HepG2 (cell line): ENCODE results near the gene HS3ST5. TPM values are rescaled to one million over a fixed set of nuclear protein-coding genes. Genes with fewer than 3 reads are reported as not detected.

Source experiments
- ATAC-seq: fragments of 200-7000 bp; cut with Tn5 transposase; 3 replicates; pipeline ENCODE4 v1.9.1; 2020; ENCODE audit warnings: mild to moderate bottlenecking, moderate library complexity
- BruUV-seq: library from RNA; stranded (reverse); fragments of 400-500 nt; replicated peaks from 2 replicates; lab custom pipeline; 2021; lab: Mats Ljungman, UMichigan
- CTCF ChIA-PET: fragments of 300-600 bp; formaldehyde crosslinking; extraction: SDS; loops from one replicate; lab custom pipeline; 2021; ENCODE audit warnings: low total read pairs, inconsistent platforms, low intra/inter-chr PET ratio; lab: Yijun Ruan, JAX
- POLR2A ChIA-PET: fragments of 350-600 bp; sonication (Branson Sonifier 250); formaldehyde crosslinking; loops from one replicate; lab custom pipeline; 2020; ENCODE audit warnings: antibody characterized with exemption, inconsistent platforms; lab: Yijun Ruan, JAX
- DNase-seq: peaks from one replicate; pipeline ENCODE4 v3.0.0-alpha.2; 2015; ENCODE audit warnings: low spot score
- FAIRE-seq: peaks from 3 replicates; lab custom pipeline; 2011; peaks lifted over from hg19 to GRCh38; lab: Jason Lieb, UNC
- H2AFZ ChIP-seq: one replicate; pipeline ENCODE4 v1.6.1; 2011; ENCODE audit warnings: low read length, inconsistent platforms
- H3K27ac ChIP-seq: fragments of 300-600 bp; 3 replicates; pipeline ENCODE4 v1.8.0; 2011; ENCODE audit warnings: mixed run types, mild to moderate bottlenecking, mixed read lengths, low read length, inconsistent platforms; ENCODE audit not compliant: insufficient read depth; ENCODE audit errors: extremely low read length
- H3K27me3 ChIP-seq, 2 experiments: fragments of 200-600 bp in 1 of 2; 2 replicates in 1 of 2; 3 replicates in 1 of 2; pipeline versions ENCODE4 v1.6.0 to v1.8.0; 2011; ENCODE audit warnings: low read length in 2 of 2, mild to moderate bottlenecking in 2 of 2, moderate library complexity in 2 of 2, inconsistent platforms in 1 of 2; ENCODE audit not compliant: insufficient read depth in 2 of 2, control insufficient read depth in 1 of 2
- H3K36me3 ChIP-seq, 2 experiments: fragments of 200-600 bp in 1 of 2; replicated peaks in 1 of 2; 2 replicates in 1 of 2; 3 replicates in 1 of 2; pipeline versions ENCODE4 v1.5.1 to v1.8.0; 2011; ENCODE audit warnings: low read length in 2 of 2, inconsistent platforms in 1 of 2; ENCODE audit not compliant: insufficient read depth in 2 of 2, control insufficient read depth in 1 of 2
- H3K4me1 ChIP-seq: 2 replicates; pipeline ENCODE4 v1.5.1; 2012; ENCODE audit warnings: low read length, inconsistent platforms; ENCODE audit not compliant: insufficient read depth
- H3K4me2 ChIP-seq: 2 replicates; pipeline ENCODE4 v1.6.0; 2011; ENCODE audit warnings: low read depth, low read length, inconsistent platforms
- H3K4me3 ChIP-seq, 3 experiments: fragments of 200-600 bp in 1 of 3; sonication (generic), shearing (Covaris generic) in 1 of 3; replicated peaks in 1 of 3; 2 replicates each; pipeline ENCODE4 v1.5.1; 2011 to 2016; ENCODE audit warnings: low read length in 3 of 3, inconsistent platforms in 2 of 3, low read depth in 2 of 3, mild to moderate bottlenecking in 2 of 3, control low read depth in 1 of 3, mixed read lengths in 1 of 3; ENCODE audit not compliant: insufficient read depth in 1 of 3
- H3K79me2 ChIP-seq: one replicate; pipeline ENCODE4 v1.6.1; 2011; ENCODE audit warnings: low read length, inconsistent platforms; ENCODE audit not compliant: insufficient read depth
- H3K9ac ChIP-seq: 2 replicates; pipeline ENCODE4 v1.6.0; 2011; ENCODE audit warnings: mild to moderate bottlenecking, low read depth, low read length, inconsistent platforms; ENCODE audit not compliant: insufficient read depth
- H3K9me3 ChIP-seq: 2 replicates; pipeline ENCODE4 v1.5.1; 2012; ENCODE audit warnings: mild to moderate bottlenecking, low read length
- H4K20me1 ChIP-seq: 2 replicates; pipeline ENCODE4 v1.6.0; 2011; ENCODE audit warnings: inconsistent platforms, mild to moderate bottlenecking, low read length, moderate library complexity; ENCODE audit not compliant: insufficient read depth
- ARID3A ChIP-seq: IDR thresholded peaks from 2 replicates; pipeline ENCODE4 v1.6.1; 2012; ENCODE audit warnings: low read depth, low read length, improper control_type of control experiment
- BCLAF1 ChIP-seq: fragments of 450-650 bp; IDR thresholded peaks from 2 replicates; pipeline ENCODE4 v1.6.1; 2017; ENCODE audit warnings: mild to moderate bottlenecking
- CTCF ChIP-seq: sonication (generic); formaldehyde crosslinking; IDR thresholded peaks from 2 replicates; pipeline ENCODE4 v1.5.0; 2020; ENCODE audit warnings: mild to moderate bottlenecking, missing genetic modification reagents, moderate library complexity
- EP300 ChIP-seq, 3 experiments: sonication (generic) in 1 of 3; formaldehyde crosslinking in 1 of 3; IDR thresholded peaks; 2 replicates each; pipeline versions ENCODE4 v1.5.1 to v1.6.1; 2011 to 2020; ENCODE audit warnings: low read depth in 2 of 3, low read length in 2 of 3, borderline replicate concordance in 1 of 3, improper control_type of control experiment in 1 of 3, mild to moderate bottlenecking in 1 of 3, missing genetic modification reagents in 1 of 3, moderate library complexity in 1 of 3
- HNF4A ChIP-seq: sonication (generic); formaldehyde crosslinking; IDR thresholded peaks from 2 replicates; pipeline ENCODE4 v1.4.0; 2020; ENCODE audit warnings: missing genetic modification reagents
- NFE2L1 ChIP-seq: sonication (generic); formaldehyde crosslinking; IDR thresholded peaks from 2 replicates; pipeline ENCODE4 v1.4.0; 2020; ENCODE audit warnings: missing genetic modification reagents, mild to moderate bottlenecking, borderline replicate concordance
- NFKB2 ChIP-seq: sonication (generic); formaldehyde crosslinking; IDR thresholded peaks from 2 replicates; pipeline ENCODE4 v1.4.0; 2020; ENCODE audit warnings: missing genetic modification reagents, borderline replicate concordance
- RCOR2 ChIP-seq: IDR thresholded peaks from 2 replicates; pipeline ENCODE4 v1.6.1; 2016; ENCODE audit warnings: missing biosample characterization, missing genetic modification reagents
- RNF2 ChIP-seq: fragments of 450-650 bp; conservative IDR thresholded peaks from 2 replicates; pipeline ENCODE4 v1.6.1; 2016; ENCODE audit warnings: low read depth
- ZHX1 ChIP-seq: sonication (generic); formaldehyde crosslinking; IDR thresholded peaks from 2 replicates; pipeline ENCODE4 v1.8.1; 2022; ENCODE audit warnings: low read depth, mild to moderate bottlenecking, missing genetic modification reagents
- ZNF124 ChIP-seq: sonication (generic); formaldehyde crosslinking; IDR thresholded peaks from 2 replicates; pipeline ENCODE4 v1.4.0; 2020; ENCODE audit warnings: missing genetic modification reagents
- WGBS: methylation state at CpG from one replicate; pipeline ENCODE4 v1.1.6; 2017; ENCODE audit warnings: low lambda C conversion rate; 5-methylcytosine and 5-hydroxymethylcytosine counted together
- in situ Hi-C: cut with HindIII; loops from 2 replicates; pipeline ENCODE4 v1.10.0; 2017; ENCODE audit warnings: low pct_unique_long_range_greater_than_20kb; ENCODE audit not compliant: extremely low pct_ligation_motif_present
- intact Hi-C: fragments of 100-400 bp; cut with micrococcal nuclease; formaldehyde crosslinking; loops from one replicate; pipeline ENCODE4 v1.10.0; 2022; ENCODE audit not compliant: unreplicated experiment
- polyA plus RNA-seq, 8 experiments: library from polyadenylated mRNA; depleted of rRNA in 3 of 8; stranded (reverse) in 7 of 8; unstranded in 1 of 8; fragments of >200 nt; fragmentation: Illumina TruSeq in 4 of 8; extraction: Trizol in 4 of 8; gene quantifications; 2 replicates each; pipeline versions ENCODE4 v1.2.1 to v1.2.3, GENCODE V29; 2011 to 2016; ENCODE audit warnings: low read depth in 4 of 8, missing spikeins in 1 of 8, mixed read lengths in 1 of 8; ENCODE audit not compliant: insufficient read depth in 1 of 8
- total RNA-seq, 5 experiments: library from RNA; depleted of rRNA; stranded (reverse); fragments of >200 nt; fragmentation: Illumina TruSeq; extraction: Trizol; gene quantifications; 2 replicates each; pipeline ENCODE4 v1.2.3, GENCODE V29; 2016; ENCODE audit warnings: low read depth in 1 of 5

The HS3ST5 gene
- total and polyA plus RNA-seq, 2 of the 13 experiments (the other 11 are each of a cell fraction or from before 2014, with no cell fraction given) = 1.1 to 1.6 TPM

- TF ChIP-seq ARID3A (peak; percentile 69; the same call in 1 of the 2 replicates), BCLAF1 (no peak), CTCF (peak; percentile 63)
Observed at GRCh38 chr6:114096561-114097172, 246.2 kb downstream of the HS3ST5 start (continued).

- Histone ChIP-seq H3K4me3 (no peak overlapping the region), H3K4me1 (peaks cover 12% of the 10 kb centered on the region), H3K4me2 (no peak overlapping the region), H3K27me3 (no peaks in the 10 kb centered on the region), H3K27ac (no peak overlapping the region), H3K9ac (no peak overlapping the region), H4K20me1 (no peaks in the 10 kb centered on the region), H3K36me3 (no peaks in the 10 kb centered on the region), H3K79me2 (no peaks in the 10 kb centered on the region), H2AFZ (no peak overlapping the region), H3K9me3 (no peaks in the 10 kb centered on the region)
- DNase-seq (peak; percentile 45), FAIRE-seq (no peak), ATAC-seq (peak; percentile 69)
- intact Hi-C loops = no loop called here
- ChIA-PET POLR2A (interaction anchor here (1.4 kb wide), 1 partner anchor 75 kb away, joined by 3 read pairs; no protein-coding TSS in a partner anchor), CTCF (no interaction called here)
- BruUV-seq = no TSS peak
- in situ Hi-C loops = no loop called here
- 85% methylated on average over 2 of the region's 2 CpGs for WGBS
- peak in 1 of 2 experiments; percentile 12; a peak in 1 of 4 replicates for TF ChIP-seq EP300 (IDR thresholded peaks at IDR 0.05; ENCODE audit: low read depth in 2 of 2, low read length in 2 of 2)
- no peak for TF ChIP-seq EP300 (CRISPR knock-in tag; IDR thresholded peaks at IDR 0.05; ENCODE audit: borderline replicate concordance)
- TF ChIP-seq ZNF124 (CRISPR knock-in tag) = no peak
- TF ChIP-seq RCOR2 (CRISPR knock-in tag) = no peak
- peak; percentile 67 for TF ChIP-seq HNF4A (CRISPR knock-in tag)
- no peak for TF ChIP-seq NFE2L1 (CRISPR knock-in tag)
- TF ChIP-seq NFKB2 (CRISPR knock-in tag) = no peak
- no peak for TF ChIP-seq ZHX1 (CRISPR knock-in tag)
- no peak for TF ChIP-seq RNF2
Observed at GRCh38 chr6:114092943-114093342, 249.9 kb downstream of the HS3ST5 start.
